ENCODE measurements around the gene FIBP.

The FIBP gene

DNA sequence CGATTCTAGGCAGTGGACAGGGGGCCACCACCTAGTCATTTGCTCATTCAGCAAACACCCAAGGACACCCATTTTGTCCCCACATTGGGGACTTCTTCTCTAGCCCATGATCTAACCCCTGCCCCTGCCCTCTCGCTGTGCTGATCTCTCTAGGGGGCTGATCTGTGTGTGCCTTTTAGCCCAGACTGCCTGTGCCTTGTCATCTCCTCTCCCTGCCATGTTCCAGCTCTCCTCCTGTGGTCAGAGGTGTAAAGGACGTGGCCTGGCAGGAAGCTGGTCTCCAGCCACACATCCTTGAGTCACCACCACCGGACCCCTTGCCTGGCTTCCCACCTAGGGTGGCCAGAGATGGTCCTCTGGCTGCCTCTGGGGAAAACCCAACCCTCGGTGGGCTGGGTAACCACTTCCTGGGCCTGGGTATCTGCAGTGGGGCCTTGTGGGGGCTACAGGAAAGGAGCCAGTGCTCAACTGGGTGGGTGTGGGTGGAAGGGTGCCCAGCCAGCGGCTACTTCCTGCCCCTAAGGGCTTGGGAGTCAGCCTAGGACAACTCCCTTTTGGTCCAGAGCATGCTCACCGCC, 7.3 kb downstream of the FIBP start:
- H3K27ac ChIP-seq: no peak overlapping the region
- TF ChIP-seq, protein P1, sequence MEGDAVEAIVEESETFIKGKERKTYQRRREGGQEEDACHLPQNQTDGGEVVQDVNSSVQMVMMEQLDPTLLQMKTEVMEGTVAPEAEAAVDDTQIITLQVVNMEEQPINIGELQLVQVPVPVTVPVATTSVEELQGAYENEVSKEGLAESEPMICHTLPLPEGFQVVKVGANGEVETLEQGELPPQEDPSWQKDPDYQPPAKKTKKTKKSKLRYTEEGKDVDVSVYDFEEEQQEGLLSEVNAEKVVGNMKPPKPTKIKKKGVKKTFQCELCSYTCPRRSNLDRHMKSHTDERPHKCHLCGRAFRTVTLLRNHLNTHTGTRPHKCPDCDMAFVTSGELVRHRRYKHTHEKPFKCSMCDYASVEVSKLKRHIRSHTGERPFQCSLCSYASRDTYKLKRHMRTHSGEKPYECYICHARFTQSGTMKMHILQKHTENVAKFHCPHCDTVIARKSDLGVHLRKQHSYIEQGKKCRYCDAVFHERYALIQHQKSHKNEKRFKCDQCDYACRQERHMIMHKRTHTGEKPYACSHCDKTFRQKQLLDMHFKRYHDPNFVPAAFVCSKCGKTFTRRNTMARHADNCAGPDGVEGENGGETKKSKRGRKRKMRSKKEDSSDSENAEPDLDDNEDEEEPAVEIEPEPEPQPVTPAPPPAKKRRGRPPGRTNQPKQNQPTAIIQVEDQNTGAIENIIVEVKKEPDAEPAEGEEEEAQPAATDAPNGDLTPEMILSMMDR (IDR thresholded peaks at IDR 0.05): no peak
- no peak for TF ChIP-seq ZFX (IDR thresholded peaks at IDR 0.05; ENCODE audit: borderline replicate concordance)

DNA sequence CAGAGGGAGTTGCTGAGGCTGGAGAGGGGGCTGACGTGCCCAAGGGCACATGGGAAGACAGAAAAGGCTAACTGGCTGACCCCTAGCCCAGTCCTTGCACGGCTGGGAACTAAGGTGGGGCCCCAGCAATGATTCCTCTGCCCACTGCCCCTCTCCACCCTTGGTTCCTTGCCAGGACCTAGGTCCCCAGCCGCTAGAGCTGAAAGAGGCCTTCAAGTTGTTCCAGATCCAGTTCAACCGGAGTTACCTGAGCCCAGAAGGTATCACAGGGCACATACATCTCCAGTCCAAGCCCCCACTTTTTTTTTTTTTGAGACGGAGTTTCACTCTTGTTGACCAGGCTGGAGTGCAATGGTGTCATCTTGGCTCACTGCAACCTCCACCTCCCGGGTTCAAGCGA, 8.2 kb downstream of the FIBP start:
- TF ChIP-seq ZFX (IDR thresholded peaks at IDR 0.05; ENCODE audit: borderline replicate concordance): no peak
- TF ChIP-seq, protein P1 (IDR thresholded peaks at IDR 0.05): no peak
- H3K27ac ChIP-seq: no peak overlapping the region

DNA sequence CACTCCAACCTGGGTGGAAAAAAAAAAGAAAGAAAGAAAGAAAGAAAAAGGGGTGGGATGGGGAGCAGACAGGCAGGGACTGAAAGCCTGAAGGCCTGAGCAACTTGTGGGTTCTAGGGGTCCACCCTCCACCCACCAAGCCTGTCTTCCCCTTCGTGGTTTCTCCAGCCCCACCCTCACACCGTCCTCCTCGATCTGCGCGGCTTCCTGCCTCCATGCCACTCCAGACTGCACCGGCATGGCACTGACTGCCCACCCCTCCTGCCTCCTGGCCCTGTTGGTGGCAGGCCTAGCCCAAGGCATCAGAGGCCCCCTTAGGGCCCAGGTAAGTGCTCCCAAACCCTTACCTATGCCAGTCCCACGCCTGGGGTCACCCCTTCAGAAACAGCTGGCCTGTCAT, 8.7 kb downstream of the FIBP start, which contains the start of gene CTSW:
Gene CTSW, plus strand, starts transcription at position 221 of the 400 bp plus-strand sequence. Its CDS starts 18 bp downstream, at position 239.
- TF ChIP-seq, protein P1 (IDR thresholded peaks at IDR 0.05): no peak
- no peak for TF ChIP-seq ZFX (IDR thresholded peaks at IDR 0.05; ENCODE audit: borderline replicate concordance)
- no peak within 1 kb of the TSS for H3K27ac ChIP-seq

DNA sequence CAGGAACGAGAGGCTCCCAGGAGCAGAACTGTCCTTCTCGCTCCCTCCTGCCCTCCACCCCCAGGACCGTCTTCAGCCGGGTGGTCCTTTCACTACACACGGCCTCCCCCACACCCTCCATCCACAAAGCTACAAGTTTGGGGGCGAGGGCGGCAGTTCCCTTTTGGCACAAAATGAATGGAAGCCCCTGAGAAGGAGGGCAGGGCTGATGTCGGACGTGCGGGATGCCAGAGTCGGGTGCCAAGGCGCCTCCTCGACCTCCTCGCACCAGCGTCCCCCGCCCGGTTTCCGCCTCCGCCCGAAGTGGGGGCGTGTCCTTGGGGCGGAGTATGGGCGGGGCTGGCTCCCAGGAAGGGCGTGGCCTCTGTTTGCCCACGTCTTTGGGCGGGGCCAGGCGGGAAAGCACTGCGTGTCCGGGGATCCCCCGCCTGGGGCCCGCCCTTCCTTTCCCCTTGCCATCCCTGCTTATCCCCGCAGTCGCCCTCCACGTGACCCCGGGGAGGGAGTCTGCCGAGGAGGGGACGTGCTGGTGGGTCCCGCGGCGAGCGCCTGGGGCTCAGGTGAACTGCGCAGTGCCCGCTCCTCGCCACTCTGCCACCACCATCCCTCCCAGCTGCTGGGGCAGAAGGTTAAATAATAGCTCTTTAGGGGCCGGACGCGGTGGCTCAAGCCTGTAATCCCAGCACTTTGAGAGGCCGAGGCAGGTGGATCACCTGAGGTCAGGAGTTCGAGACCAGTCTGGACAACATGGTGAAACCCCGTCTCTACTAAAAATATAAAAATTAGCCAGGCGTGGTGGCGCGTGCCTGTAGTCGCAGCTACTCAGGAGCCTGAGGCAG, 14.7 kb downstream of the FIBP start:
- TF ChIP-seq ZFX (IDR thresholded peaks at IDR 0.05; ENCODE audit: borderline replicate concordance): no peak
- TF ChIP-seq, protein P1 (IDR thresholded peaks at IDR 0.05): no peak
- H3K27ac ChIP-seq: 0 out of 2 replicates have a peak overlapping the region, but pooled peaks have one; percentile 34

DNA sequence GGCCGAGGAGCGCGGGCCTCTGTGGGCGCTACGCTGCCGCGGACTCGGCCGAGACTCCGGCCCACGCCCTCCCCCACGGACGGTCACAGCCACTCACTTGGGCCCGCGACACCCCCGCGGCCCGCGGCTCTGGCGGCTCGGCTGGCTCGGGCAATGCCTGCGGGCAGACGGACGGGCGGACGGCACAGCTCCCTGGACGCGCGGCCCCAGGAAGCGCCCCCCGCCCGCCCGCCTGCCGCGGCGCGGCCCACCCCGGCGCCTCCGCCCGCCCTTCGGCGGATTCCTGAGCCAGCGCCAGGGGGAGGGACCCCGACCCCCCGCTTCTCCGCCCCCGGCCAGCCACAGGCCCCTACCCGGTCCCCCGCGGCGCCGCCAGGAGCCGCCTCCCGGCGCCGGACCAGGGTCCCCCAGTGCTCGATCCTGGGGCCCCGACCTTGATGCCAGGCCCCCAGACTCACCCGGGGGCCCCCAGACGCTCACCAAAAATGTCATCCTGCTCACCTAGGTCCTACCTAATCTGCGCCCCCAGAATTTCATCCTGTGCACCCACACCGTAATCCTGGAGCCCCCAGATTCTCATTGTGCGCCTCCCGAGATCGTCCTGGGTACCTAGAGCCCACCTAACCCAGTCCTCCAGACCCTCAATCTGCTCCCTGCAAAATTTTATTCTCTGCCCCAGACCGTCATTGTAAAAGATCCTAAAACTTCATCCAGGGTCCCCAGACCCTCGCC, 15.5 kb downstream of the FIBP start, which contains the start of gene EFEMP2:
Gene EFEMP2, minus strand, starts transcription at position 215 of the 732 bp plus-strand sequence. CDS start 446 bp downstream, outside the sequence.
- H3K27ac ChIP-seq: 0 out of 2 replicates have a peak within 1 kb of the TSS, but pooled peaks have one; percentile 34
- no peak for TF ChIP-seq ZFX (IDR thresholded peaks at IDR 0.05; ENCODE audit: borderline replicate concordance)
- TF ChIP-seq, protein P1 (IDR thresholded peaks at IDR 0.05): no peak

DNA sequence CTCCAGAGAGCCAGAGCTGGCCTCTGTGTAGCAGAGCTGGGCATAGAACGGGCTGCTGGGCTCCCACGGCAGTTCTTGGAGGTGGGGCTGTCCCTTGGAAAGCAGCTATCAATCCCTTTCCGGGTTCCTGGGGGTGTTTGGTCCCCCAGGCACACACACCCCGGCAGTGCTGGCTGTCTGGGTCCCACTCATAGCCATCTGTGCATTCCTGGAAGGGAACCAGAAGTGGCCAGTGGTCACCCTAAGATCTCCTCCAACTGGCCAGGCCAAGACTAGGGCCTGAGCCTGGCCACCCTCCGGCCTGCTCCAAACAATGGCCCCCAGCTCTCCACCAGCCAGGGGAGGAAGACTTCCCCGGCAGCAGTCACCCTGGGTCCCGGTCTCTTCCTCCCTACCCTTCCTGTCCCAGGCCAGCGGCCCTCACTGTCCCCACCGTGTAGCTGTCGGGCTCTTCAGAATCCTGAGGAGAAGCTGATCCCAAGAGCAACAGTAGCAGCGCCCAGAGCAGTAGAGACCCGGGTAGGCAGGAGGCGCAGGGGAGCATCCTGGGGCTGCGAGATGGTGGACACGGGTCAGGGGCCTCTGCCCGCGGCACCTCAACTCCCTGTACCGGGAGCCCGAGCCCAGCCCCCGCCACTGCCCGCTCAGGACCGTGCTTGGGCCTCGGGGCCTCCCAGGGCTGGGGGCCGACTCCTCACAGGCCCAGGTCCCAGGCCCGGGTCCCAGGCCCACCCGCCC, 16.3 kb downstream of the FIBP start:
- TF ChIP-seq, protein P1 (IDR thresholded peaks at IDR 0.05): no peak
- TF ChIP-seq ZFX (IDR thresholded peaks at IDR 0.05; ENCODE audit: borderline replicate concordance): no peak
- H3K27ac ChIP-seq: no peak overlapping the region
